Activated naive CD4-positive, alpha-beta T cell treated with anti-CD3 and anti-CD28 coated beads, Interleukin-2, amount 50 U/mL, for 24 hours (primary cell): ENCODE measurements around the gene CREB5.

Experiments
- H3K27ac Mint-ChIP-seq: one replicate; pipeline ENCODE4 v1.8.0; 2021; ENCODE audit warnings: mild to moderate bottlenecking, mixed read lengths
- H3K27me3 Mint-ChIP-seq: one replicate; pipeline ENCODE4 v1.8.0; 2021; ENCODE audit warnings: mixed read lengths
- H3K36me3 Mint-ChIP-seq: one replicate; pipeline ENCODE4 v1.8.0; 2021; ENCODE audit warnings: mixed read lengths
- H3K4me1 Mint-ChIP-seq: one replicate; pipeline ENCODE4 v1.8.0; 2021; ENCODE audit warnings: mixed read lengths
- H3K4me3 Mint-ChIP-seq: one replicate; pipeline ENCODE4 v1.8.0; 2021; ENCODE audit warnings: mild to moderate bottlenecking, mixed read lengths
- H3K9me3 Mint-ChIP-seq: one replicate; pipeline ENCODE4 v1.8.0; 2021; ENCODE audit warnings: mixed read lengths

Gene CREB5

GRCh38 chr7:28474282-28474638 is 61.9 kb downstream of the CREB5 start:
- no peaks in the 10 kb centered on the region for H3K4me1 Mint-ChIP-seq
- H3K36me3 Mint-ChIP-seq, result no peaks in the 10 kb centered on the region
- no peak overlapping the region for H3K4me3 Mint-ChIP-seq
- no peaks in the 10 kb centered on the region for H3K9me3 Mint-ChIP-seq
- H3K27me3 Mint-ChIP-seq, result peaks cover 13% of the 10 kb centered on the region
- H3K27ac Mint-ChIP-seq, result no peak overlapping the region

DNA sequence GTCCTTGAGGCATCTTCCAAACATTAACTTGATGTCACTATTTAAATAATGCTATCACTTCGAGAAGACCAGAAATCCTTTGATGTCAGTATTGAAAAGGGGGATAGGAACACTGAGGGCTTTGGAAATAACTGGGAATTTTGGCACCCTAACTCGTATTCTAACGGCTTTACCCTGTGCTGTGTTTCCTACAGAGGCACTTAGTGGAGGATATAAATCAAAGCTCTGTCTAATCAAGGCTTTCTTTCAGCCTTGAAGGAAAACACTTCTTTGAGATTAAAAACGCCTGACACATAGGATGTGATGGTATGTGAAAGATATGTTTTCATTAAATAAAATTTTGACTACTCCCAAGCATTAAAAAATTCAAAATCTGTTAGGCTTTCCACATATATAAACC is 62.3 kb downstream of the CREB5 start:
- no peaks in the 10 kb centered on the region for H3K4me1 Mint-ChIP-seq
- no peak overlapping the region for H3K4me3 Mint-ChIP-seq
- H3K27me3 Mint-ChIP-seq, result peaks cover 13% of the 10 kb centered on the region
- H3K36me3 Mint-ChIP-seq, result no peaks in the 10 kb centered on the region
- H3K9me3 Mint-ChIP-seq, result no peaks in the 10 kb centered on the region
- no peak overlapping the region for H3K27ac Mint-ChIP-seq

GRCh38 chr7:28477041-28477442 is 64.7 kb downstream of the CREB5 start:
- no peaks in the 10 kb centered on the region for H3K36me3 Mint-ChIP-seq
- no peaks in the 10 kb centered on the region for H3K4me1 Mint-ChIP-seq
- H3K27ac Mint-ChIP-seq, result no peak overlapping the region
- H3K27me3 Mint-ChIP-seq, result peaks cover 13% of the 10 kb centered on the region
- no peaks in the 10 kb centered on the region for H3K9me3 Mint-ChIP-seq
- H3K4me3 Mint-ChIP-seq, result no peak overlapping the region

GRCh38 chr7:28478656-28479055 is 66.3 kb downstream of the CREB5 start:
- no peak overlapping the region for H3K27ac Mint-ChIP-seq
- no peaks in the 10 kb centered on the region for H3K36me3 Mint-ChIP-seq
- H3K27me3 Mint-ChIP-seq, result peaks cover 16% of the 10 kb centered on the region
- H3K4me3 Mint-ChIP-seq, result no peak overlapping the region
- no peaks in the 10 kb centered on the region for H3K4me1 Mint-ChIP-seq
- no peaks in the 10 kb centered on the region for H3K9me3 Mint-ChIP-seq

DNA sequence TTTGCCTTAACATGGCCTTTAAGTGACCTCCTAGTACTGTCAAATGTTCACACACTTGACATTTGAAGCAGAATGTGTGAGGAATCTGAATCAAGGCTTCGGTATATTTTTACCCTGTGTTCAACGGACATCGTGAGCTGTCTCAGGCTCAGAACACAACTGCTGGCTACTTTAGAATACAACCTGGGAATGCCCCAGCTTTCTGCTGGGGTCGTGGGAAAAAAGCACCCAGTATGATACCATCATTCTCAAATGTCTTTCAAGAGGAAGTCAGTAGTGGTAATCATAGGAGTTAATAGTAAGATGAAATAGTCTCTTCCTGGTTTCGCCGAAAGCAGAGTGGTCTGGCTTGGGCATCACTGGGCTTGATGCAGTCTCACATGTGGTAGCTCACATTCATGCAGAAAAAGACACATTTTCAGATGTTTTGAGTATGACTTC is 67.2 kb downstream of the CREB5 start:
- Mint-ChIP-seq H3K4me3 (no peak overlapping the region), H3K9me3 (no peaks in the 10 kb centered on the region), H3K36me3 (no peaks in the 10 kb centered on the region), H3K27ac (no peak overlapping the region), H3K4me1 (no peaks in the 10 kb centered on the region), H3K27me3 (peaks cover 10% of the 10 kb centered on the region)

DNA sequence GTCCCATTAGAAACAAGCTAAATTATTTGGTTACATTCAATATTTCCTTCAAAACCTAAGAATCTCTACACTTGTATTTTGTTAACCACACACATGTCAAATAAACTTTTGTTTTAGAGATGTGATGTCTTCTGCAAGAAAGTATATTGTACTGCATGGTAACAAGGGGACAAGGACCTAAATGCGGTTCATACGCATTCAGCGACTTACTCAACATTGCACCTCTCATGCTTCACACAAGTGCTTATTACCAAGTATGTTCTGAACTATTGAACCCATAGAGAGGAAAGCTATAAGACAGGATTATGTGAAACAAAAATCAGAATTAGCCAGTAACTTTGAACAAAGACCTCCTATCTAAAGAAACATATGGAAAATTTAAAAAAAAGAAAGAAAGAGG is 68.3 kb downstream of the CREB5 start:
- H3K36me3 Mint-ChIP-seq, result no peaks in the 10 kb centered on the region
- peaks cover 10% of the 10 kb centered on the region for H3K27me3 Mint-ChIP-seq
- no peaks in the 10 kb centered on the region for H3K4me1 Mint-ChIP-seq
- no peak overlapping the region for H3K27ac Mint-ChIP-seq
- H3K9me3 Mint-ChIP-seq, result no peaks in the 10 kb centered on the region
- H3K4me3 Mint-ChIP-seq, result no peak overlapping the region

- H3K27me3 Mint-ChIP-seq, result peaks cover 10% of the 10 kb centered on the region
- H3K36me3 Mint-ChIP-seq, result no peaks in the 10 kb centered on the region
- H3K4me1 Mint-ChIP-seq, result no peaks in the 10 kb centered on the region
- H3K4me3 Mint-ChIP-seq, result no peak overlapping the region
- H3K9me3 Mint-ChIP-seq, result no peaks in the 10 kb centered on the region
- no peak overlapping the region for H3K27ac Mint-ChIP-seq
Observed at GRCh38 chr7:28481091-28481926, 69.0 kb downstream of the CREB5 start.

GRCh38 chr7:28483112-28483511 is 70.8 kb downstream of the CREB5 start:
- Mint-ChIP-seq H3K27me3 (peaks cover 6% of the 10 kb centered on the region), H3K9me3 (no peaks in the 10 kb centered on the region), H3K36me3 (no peaks in the 10 kb centered on the region), H3K4me3 (no peak overlapping the region), H3K27ac (no peak overlapping the region), H3K4me1 (no peaks in the 10 kb centered on the region)

DNA sequence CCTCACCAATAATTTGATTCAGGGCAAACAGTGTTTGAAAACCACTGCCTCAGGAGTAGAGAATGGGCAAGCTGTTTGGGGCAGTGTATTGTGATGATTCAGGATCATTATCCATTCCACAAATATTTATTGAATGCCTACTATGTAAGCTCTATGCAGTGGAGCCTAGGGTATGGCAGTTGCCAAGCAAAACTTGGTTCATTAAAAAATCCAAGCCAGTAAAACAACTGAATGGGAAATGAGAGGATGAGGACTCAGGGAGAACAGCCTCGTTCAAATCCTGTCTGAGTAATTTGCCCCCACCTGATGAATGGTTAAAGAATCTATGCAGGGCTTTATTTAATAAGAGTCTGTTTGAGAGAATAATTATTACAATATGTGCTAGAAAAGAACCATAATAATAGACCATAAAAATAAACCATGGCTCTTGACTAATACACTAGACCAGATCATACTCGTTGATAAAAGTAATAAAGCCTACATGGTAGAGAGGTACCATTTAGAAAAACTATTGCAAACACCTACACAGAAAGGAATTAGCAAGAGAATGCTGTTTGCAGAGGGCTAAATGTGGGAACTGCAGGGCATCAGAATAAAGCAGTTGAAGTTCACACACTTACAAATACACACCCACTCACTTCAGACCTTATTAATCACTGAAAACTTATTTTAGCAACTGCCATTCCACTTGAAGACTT is 71.7 kb downstream of the CREB5 start:
- Mint-ChIP-seq H3K27me3 (peaks cover 9% of the 10 kb centered on the region), H3K36me3 (no peaks in the 10 kb centered on the region), H3K4me3 (no peak overlapping the region), H3K4me1 (no peaks in the 10 kb centered on the region), H3K27ac (no peak overlapping the region), H3K9me3 (no peaks in the 10 kb centered on the region)

DNA sequence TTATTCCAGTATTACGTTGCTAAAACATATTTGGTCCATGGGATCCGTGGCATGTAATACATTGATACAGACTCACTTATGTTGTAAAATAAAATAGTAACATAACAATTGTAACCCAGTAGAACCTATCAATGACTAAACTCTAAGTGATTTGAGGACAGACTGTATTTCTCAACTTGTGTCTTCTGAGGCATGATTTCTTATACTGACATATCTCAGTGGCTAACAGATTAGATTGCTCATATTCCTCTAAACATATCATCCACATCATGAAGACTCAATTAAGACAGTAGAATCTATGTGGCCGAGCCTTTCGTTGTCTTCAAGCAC is 72.3 kb downstream of the CREB5 start:
- Mint-ChIP-seq H3K27me3 (peaks cover 9% of the 10 kb centered on the region), H3K27ac (no peak overlapping the region), H3K36me3 (no peaks in the 10 kb centered on the region), H3K4me3 (no peak overlapping the region), H3K4me1 (no peaks in the 10 kb centered on the region), H3K9me3 (no peaks in the 10 kb centered on the region)

GRCh38 chr7:28487487-28487886 is 75.2 kb downstream of the CREB5 start:
- Mint-ChIP-seq H3K4me1 (no peaks in the 10 kb centered on the region), H3K27me3 (peaks cover 13% of the 10 kb centered on the region), H3K36me3 (no peaks in the 10 kb centered on the region), H3K9me3 (no peaks in the 10 kb centered on the region), H3K4me3 (no peak overlapping the region), H3K27ac (no peak overlapping the region)

- Mint-ChIP-seq H3K4me1 (no peaks in the 10 kb centered on the region), H3K27ac (no peak overlapping the region), H3K27me3 (peaks cover 12% of the 10 kb centered on the region), H3K4me3 (no peak overlapping the region), H3K36me3 (no peaks in the 10 kb centered on the region), H3K9me3 (no peaks in the 10 kb centered on the region)
Observed at GRCh38 chr7:28488061-28488791, 75.9 kb downstream of the CREB5 start.

DNA sequence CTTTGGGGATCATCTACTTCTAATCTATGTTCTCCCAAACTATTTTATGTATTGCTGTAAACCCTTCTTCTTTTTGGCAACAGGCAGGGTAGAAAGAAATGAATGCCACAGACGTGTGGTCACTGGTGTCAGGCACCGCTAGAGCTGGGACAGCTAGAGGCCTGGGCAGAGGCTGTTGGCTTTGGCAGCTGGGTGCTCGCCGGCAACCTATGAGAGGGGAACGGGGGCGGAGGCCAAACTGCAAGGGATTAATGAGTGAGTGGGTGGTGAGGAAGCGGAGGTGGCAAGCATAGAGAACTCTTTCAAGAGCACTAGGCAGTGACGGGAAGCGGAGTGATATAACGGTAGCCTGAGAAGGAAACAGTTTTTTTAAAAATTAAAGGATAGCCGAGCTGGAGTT is 78.5 kb downstream of the CREB5 start:
- no peaks in the 10 kb centered on the region for H3K9me3 Mint-ChIP-seq
- H3K27ac Mint-ChIP-seq, result no peak overlapping the region
- H3K4me1 Mint-ChIP-seq, result no peaks in the 10 kb centered on the region
- no peaks in the 10 kb centered on the region for H3K36me3 Mint-ChIP-seq
- H3K27me3 Mint-ChIP-seq, result peaks cover 10% of the 10 kb centered on the region
- H3K4me3 Mint-ChIP-seq, result no peak overlapping the region

DNA sequence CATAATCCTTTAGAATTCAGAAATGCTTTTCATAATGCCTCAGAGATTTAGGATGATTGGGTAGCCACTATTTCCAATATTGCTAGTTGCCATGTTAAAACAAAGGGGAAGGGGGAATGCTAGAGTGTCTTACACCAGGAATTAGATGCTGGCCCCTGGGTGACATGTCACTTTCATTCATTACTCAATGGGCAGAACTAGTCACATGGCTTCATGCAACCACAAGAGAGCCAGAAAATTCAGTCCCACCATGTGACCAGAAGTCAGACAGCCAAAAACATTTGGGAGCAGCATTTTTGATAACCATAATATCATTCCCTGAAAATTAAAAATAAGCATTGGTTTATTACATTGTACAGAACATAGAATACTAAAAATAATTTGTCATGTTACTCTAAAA is 81.2 kb downstream of the CREB5 start:
- Mint-ChIP-seq H3K9me3 (no peaks in the 10 kb centered on the region), H3K4me1 (no peaks in the 10 kb centered on the region), H3K4me3 (no peak overlapping the region), H3K27ac (no peak overlapping the region), H3K27me3 (peaks cover 10% of the 10 kb centered on the region), H3K36me3 (no peaks in the 10 kb centered on the region)

GRCh38 chr7:28497009-28497408 is 84.7 kb downstream of the CREB5 start:
- no peak overlapping the region for H3K4me3 Mint-ChIP-seq
- peaks cover 11% of the 10 kb centered on the region for H3K27me3 Mint-ChIP-seq
- H3K27ac Mint-ChIP-seq, result no peak overlapping the region
- H3K9me3 Mint-ChIP-seq, result no peaks in the 10 kb centered on the region
- no peaks in the 10 kb centered on the region for H3K4me1 Mint-ChIP-seq
- no peaks in the 10 kb centered on the region for H3K36me3 Mint-ChIP-seq

DNA sequence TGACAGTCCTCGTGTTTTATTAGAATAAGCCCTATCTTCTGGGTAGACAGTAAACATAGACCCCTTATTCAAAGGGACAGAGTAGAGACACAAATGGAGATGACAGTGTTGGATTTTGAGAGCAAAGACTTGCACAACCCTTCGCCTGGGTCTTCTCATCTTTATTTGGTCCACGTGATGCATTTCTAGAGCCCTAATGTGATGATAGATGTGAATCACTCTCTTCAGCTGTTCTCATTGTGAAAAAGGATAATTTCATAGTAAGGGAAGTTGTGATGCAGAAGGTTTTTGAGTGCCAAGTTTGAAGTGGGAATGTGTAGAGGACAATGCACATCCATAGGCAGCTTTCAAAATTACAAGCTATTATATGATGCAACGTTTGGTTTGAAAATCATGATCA is 86.3 kb downstream of the CREB5 start:
- no peak overlapping the region for H3K27ac Mint-ChIP-seq
- no peaks in the 10 kb centered on the region for H3K4me1 Mint-ChIP-seq
- no peak overlapping the region for H3K4me3 Mint-ChIP-seq
- H3K36me3 Mint-ChIP-seq, result no peaks in the 10 kb centered on the region
- H3K9me3 Mint-ChIP-seq, result no peaks in the 10 kb centered on the region
- peaks cover 11% of the 10 kb centered on the region for H3K27me3 Mint-ChIP-seq
